Psoas muscle (tissue), 8 donors: ENCODE measurements around the gene ANO5. TPM values are rescaled to one million over a fixed set of nuclear protein-coding genes. Genes with fewer than 3 reads are reported as not detected.
A peak's percentile ranks its signal among the peaks of the same experiment; 100 is the strongest.

Source experiments
- ATAC-seq, 4 donors: fragments of 200-7000 bp; cut with Tn5 transposase; one replicate each; pipeline ENCODE4 v1.9.1; 2020; ENCODE audit warnings: moderate library complexity in 3 of 4, mild to moderate bottlenecking in 2 of 4
- DNase-seq, 2 donors: peaks; one replicate each; pipeline ENCODE4 v3.0.0-alpha.2; 2020
- H3K27ac ChIP-seq: fragments of 200-600 bp; one replicate; pipeline ENCODE4 v1.8.0; 2022
- H3K27me3 ChIP-seq, 3 donors: fragments of 200-600 bp in 1 of 3; one replicate each; pipeline versions ENCODE4 v1.6.1 to v1.8.0; 2013 to 2022; ENCODE audit warnings: low read length in 2 of 3, mild to moderate bottlenecking in 2 of 3, moderate library complexity in 1 of 3; ENCODE audit not compliant: insufficient read depth in 3 of 3
- H3K36me3 ChIP-seq, 2 donors: fragments of 200-600 bp in 1 of 2; one replicate each; pipeline versions ENCODE4 v1.6.1 to v1.8.0; 2013 to 2022; ENCODE audit warnings: low read depth in 1 of 2, mild to moderate bottlenecking in 1 of 2, moderate library complexity in 1 of 2; ENCODE audit not compliant: insufficient read depth in 1 of 2
- H3K4me1 ChIP-seq: fragments of 200-600 bp; one replicate; pipeline ENCODE4 v1.8.0; 2022
- H3K4me3 ChIP-seq: fragments of 200-600 bp; one replicate; pipeline ENCODE4 v1.8.0; 2022; ENCODE audit warnings: mild to moderate bottlenecking
- H3K9me3 ChIP-seq: fragments of 200-600 bp; one replicate; pipeline ENCODE4 v1.8.0; 2022
- WGBS, 3 donors: extraction: QIAGEN DNeasy Blood & Tissue Kit; methylation state at CpG; one replicate each; pipeline versions ENCODE4 v1.1.6 to v1.1.7; 2013; 5-methylcytosine and 5-hydroxymethylcytosine counted together
- intact Hi-C, 2 donors: fragments of 100-400 bp; cut with DNase I; formaldehyde crosslinking; loops; one replicate each; pipeline versions ENCODE4 v1.11.0 to v1.14.2; 2022
- polyA plus RNA-seq, 3 donors: library from polyadenylated mRNA; stranded (reverse); fragments of 200-250 nt; gene quantifications; one replicate each; pipeline ENCODE4 v1.2.3, GENCODE V29; 2013
- total RNA-seq, 4 donors: library from RNA; stranded (reverse); fragmentation: NEBNext Ultra II Directional in 2 of 4; extraction: Animal tissue kit (Norgen Biotek cat#: 25700) in 2 of 4; gene quantifications; one replicate each; pipeline versions ENCODE4 v1.2.1 to v1.2.4, GENCODE V29; 2021 to 2023
- TF ChIP-seq, protein P1 (sequence below): fragments of 200-600 bp; IDR thresholded peaks from one replicate; pipeline ENCODE4 v1.8.0; 2022; ENCODE audit warnings: antibody characterized with exemption
- donor health status: healthy with polysubstance abuse.
- donor health status: DM: no; HTN: no; CAD: no; lungs with moderate emphysema.
- donor health status: Bipolar disorder and iron deficiency.
- donor health status: healthy.
- donor health status: DM: yes; HTN: yes; CAD: no.
- donor health status: DM: no; HTN: no; CAD: no.
- donor health status: DM: no; HTN: no; CAD: no.
- donor health status: DM: yes; HTN: yes; CAD: no.

ANO5 gene
- total and polyA plus RNA-seq, 7 donors: 2.6 to 52.1 (median 28.8) TPM

DNA sequence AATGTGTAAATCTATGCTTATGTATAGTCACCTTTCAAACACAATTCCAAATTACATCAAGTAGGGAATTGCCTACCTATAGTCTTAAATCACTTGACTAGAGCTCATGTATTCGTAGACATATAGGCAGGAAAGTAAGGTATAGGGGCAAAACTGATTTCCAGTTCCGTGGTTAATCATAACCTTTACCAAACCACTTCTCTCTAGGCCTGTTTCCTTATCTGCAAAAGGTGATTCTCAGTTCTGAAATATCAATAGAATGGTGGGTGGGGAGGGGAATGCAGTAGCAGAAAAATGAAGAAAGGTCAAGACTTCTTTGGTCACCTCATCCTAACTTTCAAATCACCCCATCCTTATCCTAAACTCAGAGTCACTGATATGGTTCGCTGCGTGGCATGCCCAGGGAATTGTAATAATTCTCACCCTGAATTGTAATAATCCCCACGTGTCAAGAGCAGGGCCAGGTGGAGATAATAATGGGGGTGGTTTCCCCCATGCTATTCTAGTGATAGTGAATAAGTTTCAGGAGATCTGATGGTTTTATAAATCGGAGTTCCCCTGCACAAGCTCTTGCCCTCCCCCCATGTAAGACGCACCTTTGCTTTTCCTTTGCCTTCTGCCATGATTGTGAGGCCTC, 1.9 kb upstream of the ANO5 start:
- WGBS, 3 donors: 86 to 90% (median 87%) methylated on average over 7 of the region's 7 CpGs
- intact Hi-C loops: no loop called here

DNA sequence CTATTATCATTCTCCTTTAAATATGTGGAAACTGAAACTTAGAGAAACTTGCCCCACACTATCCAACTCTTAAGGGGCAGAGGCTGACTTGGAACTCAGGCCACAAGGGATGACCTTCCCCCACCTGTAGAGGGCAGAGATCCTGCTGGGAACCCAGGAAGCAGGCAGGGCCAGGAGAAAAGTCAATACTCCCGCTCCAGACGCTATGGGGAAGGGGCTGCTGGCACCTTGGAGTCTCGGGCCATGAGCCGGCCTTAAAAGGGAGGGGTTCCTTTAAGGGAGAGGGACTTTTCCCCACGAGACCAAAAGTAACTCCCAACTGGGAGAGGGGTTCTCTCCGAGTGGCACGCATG, 620 bp upstream of the ANO5 start:
- Histone ChIP-seq H3K27ac (peak overlapping the region; percentile 93), H3K27me3 (no peaks in the 10 kb centered on the region)
- TF ChIP-seq, protein P1, sequence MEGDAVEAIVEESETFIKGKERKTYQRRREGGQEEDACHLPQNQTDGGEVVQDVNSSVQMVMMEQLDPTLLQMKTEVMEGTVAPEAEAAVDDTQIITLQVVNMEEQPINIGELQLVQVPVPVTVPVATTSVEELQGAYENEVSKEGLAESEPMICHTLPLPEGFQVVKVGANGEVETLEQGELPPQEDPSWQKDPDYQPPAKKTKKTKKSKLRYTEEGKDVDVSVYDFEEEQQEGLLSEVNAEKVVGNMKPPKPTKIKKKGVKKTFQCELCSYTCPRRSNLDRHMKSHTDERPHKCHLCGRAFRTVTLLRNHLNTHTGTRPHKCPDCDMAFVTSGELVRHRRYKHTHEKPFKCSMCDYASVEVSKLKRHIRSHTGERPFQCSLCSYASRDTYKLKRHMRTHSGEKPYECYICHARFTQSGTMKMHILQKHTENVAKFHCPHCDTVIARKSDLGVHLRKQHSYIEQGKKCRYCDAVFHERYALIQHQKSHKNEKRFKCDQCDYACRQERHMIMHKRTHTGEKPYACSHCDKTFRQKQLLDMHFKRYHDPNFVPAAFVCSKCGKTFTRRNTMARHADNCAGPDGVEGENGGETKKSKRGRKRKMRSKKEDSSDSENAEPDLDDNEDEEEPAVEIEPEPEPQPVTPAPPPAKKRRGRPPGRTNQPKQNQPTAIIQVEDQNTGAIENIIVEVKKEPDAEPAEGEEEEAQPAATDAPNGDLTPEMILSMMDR: peak; percentile 27

More for the DNA sequence above, 1.9 kb upstream of the ANO5 start:
- DNase-seq (no peak), ATAC-seq (no peak)
- TF ChIP-seq, protein P1: no peak
- H3K27ac ChIP-seq: no peak overlapping the region
- no peaks in the 10 kb centered on the region for H3K27me3 ChIP-seq
- H3K4me1 ChIP-seq: peaks cover 6% of the 10 kb centered on the region
- H3K4me3 ChIP-seq: no peak overlapping the region
- H3K9me3 ChIP-seq: no peaks in the 10 kb centered on the region
- no peaks in the 10 kb centered on the region for H3K36me3 ChIP-seq

DNA sequence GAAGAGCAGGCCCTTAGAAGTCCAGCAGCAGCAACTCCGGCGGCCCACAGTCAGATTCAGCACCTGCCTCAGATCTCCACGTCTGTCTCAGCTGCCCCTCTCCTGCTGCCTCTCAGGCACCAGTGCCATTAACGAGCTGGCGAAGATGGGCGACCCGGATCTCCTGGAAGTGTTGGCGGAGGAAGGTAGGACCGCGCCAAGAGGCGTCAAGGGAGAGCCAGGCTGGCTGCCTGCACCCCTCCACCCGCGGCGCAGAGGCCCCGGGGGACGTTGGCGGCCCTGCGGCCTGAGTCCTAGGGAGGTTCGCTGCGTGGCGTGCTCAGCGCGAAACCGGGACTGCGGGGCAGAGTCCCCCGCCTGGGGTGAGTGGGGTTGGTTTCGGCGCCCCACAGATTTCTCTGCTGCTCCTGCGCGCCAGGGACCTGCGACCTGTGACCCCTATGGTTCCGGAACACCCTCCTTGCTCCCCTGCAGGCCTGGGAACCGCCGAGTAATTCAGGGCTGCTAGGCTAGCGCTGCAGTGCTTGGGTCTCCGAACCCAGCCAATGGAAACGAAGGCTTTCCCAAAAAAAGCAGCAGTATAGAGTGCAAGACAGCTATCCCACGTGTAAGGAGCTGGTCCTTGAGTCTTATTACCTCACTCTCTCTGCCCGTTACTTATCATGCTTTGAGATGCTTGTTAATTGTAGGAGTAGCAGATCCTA, 615 bp downstream of the ANO5 start:
- H3K4me3 ChIP-seq: peak overlapping the region; percentile 86
- 0 to 1% (median 1%) methylated on average over 35 to 39 of the region's 39 CpGs for WGBS, 3 donors
- DNase-seq (peak; percentile 11 to 60), ATAC-seq (peak; percentile 36 to 62 (median 49))
- TF ChIP-seq, protein P1: no peak
- no peaks in the 10 kb centered on the region for H3K9me3 ChIP-seq
- intact Hi-C loops: no loop called here
- peak overlapping the region; percentile 93 for H3K27ac ChIP-seq
- H3K27me3 ChIP-seq: no peaks in the 10 kb centered on the region
- H3K36me3 ChIP-seq: no peaks in the 10 kb centered on the region
- H3K4me1 ChIP-seq: peaks cover 14% of the 10 kb centered on the region

More for the DNA sequence above, 620 bp upstream of the ANO5 start:
- peak; percentile 38 to 59 (median 45) for ATAC-seq
- Histone ChIP-seq H3K4me1 (peaks cover 6% of the 10 kb centered on the region), H3K4me3 (peak overlapping the region; percentile 86), H3K9me3 (no peaks in the 10 kb centered on the region), H3K36me3 (no peaks in the 10 kb centered on the region)
- WGBS, 3 donors: 0 to 1% (median 1%) methylated on average over 7 of the region's 7 CpGs
- DNase-seq: no peak
- intact Hi-C loops: no loop called here

DNA sequence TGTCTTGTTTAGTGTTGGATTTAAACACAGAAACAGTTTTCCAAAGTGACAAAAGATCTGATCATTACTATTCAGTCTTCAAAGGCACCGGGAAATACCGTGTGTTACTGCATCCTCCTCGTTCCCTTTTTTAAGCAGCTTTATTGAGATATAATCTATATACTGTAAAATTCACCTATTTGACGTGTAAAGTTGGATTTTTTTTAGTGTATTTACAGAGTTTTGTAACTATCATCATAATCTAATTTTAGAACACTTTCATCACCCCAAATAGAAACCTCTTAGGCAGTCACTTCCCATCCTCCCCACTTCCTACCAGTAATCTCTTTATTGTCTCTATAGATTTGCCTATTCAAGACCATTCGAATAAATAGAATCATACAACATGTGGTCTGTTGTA, 1.4 kb downstream of the ANO5 start:
- Histone ChIP-seq H3K4me1 (peaks cover 22% of the 10 kb centered on the region), H3K4me3 (peak overlapping the region; percentile 86), H3K36me3 (no peaks in the 10 kb centered on the region), H3K9me3 (no peaks in the 10 kb centered on the region), H3K27ac (peak overlapping the region; percentile 93), H3K27me3 (no peaks in the 10 kb centered on the region)
- 13 to 21% (median 15%) methylated on average over 5 of the region's 5 CpGs for WGBS, 3 donors
- ATAC-seq (no peak), DNase-seq (no peak)
- intact Hi-C loops: no loop called here
- TF ChIP-seq, protein P1: no peak
